22Rv1 (cell line): ENCODE data around the gene PIGX.

Experiments
- ZFX ChIP-seq: fragments of 450-650 bp; IDR thresholded peaks from 2 replicates; pipeline ENCODE4 v1.6.1; 2017; ENCODE audit warnings: antibody characterized with exemption, borderline replicate concordance
- TF ChIP-seq, protein P1 (sequence below): fragments of 450-650 bp; IDR thresholded peaks from 2 replicates; pipeline ENCODE4 v1.5.1; 2017; ENCODE audit warnings: mild to moderate bottlenecking

DNA sequence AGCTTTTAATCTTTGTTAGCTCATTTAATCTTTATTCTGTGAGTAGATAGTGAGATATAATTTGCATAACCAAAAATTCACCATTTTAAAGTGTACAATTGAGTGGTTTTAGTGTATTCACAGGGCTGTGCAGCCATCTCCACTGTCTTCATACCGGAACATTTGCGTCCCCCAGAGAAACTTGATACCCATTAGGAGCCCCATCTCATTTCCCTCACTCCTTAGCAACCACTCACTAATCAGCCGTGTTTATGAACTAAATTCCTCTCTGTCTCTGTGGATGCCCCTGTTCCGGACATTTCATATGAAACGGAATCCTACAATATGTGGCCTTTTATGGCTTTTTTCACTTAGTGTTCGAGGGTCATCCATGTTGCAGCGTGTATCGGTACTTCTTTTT is 65.7 kb downstream of the PIGX start:
- TF ChIP-seq, protein P1, sequence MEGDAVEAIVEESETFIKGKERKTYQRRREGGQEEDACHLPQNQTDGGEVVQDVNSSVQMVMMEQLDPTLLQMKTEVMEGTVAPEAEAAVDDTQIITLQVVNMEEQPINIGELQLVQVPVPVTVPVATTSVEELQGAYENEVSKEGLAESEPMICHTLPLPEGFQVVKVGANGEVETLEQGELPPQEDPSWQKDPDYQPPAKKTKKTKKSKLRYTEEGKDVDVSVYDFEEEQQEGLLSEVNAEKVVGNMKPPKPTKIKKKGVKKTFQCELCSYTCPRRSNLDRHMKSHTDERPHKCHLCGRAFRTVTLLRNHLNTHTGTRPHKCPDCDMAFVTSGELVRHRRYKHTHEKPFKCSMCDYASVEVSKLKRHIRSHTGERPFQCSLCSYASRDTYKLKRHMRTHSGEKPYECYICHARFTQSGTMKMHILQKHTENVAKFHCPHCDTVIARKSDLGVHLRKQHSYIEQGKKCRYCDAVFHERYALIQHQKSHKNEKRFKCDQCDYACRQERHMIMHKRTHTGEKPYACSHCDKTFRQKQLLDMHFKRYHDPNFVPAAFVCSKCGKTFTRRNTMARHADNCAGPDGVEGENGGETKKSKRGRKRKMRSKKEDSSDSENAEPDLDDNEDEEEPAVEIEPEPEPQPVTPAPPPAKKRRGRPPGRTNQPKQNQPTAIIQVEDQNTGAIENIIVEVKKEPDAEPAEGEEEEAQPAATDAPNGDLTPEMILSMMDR: no peak
- no peak for TF ChIP-seq ZFX
